K562 (cell line): ENCODE data around the gene CALD1. TPM values are rescaled to one million over a fixed set of nuclear protein-coding genes. Genes with fewer than 3 reads are reported as not detected.

ENCODE experiments used
- ATAC-seq: fragments of 200-7000 bp; cut with Tn5 transposase; 3 replicates; pipeline ENCODE4 v1.9.1; 2020; ENCODE audit warnings: moderate library complexity
- BruUV-seq: library from RNA; stranded (reverse); fragments of 400-500 nt; replicated peaks from 2 replicates; lab custom pipeline; 2021; lab: Mats Ljungman, UMichigan
- CTCF ChIA-PET: fragments of 300-600 bp; formaldehyde crosslinking; extraction: SDS; loops from one replicate; lab custom pipeline; 2021; ENCODE audit warnings: low intra/inter-chr PET ratio; lab: Yijun Ruan, JAX
- POLR2A ChIA-PET: fragments of 300-600, 350-650 bp; sonication (Branson Sonifier 250); formaldehyde crosslinking; extraction: SDS; loops from one replicate; lab custom pipeline; 2021; ENCODE audit warnings: antibody characterized with exemption, inconsistent platforms; lab: Yijun Ruan, JAX
- DNase-seq, 4 experiments: peaks; one replicate each; pipeline versions ENCODE4 v3.0.0 to v3.0.0-alpha.2; 2011 to 2018; ENCODE audit warnings: low spot score in 3 of 4, mixed read lengths in 3 of 4; ENCODE audit errors: extremely low read depth in 1 of 4
- FAIRE-seq: peaks from 2 replicates; lab custom pipeline; 2011; peaks lifted over from hg19 to GRCh38; lab: Jason Lieb, UNC
- H2AFZ ChIP-seq: 2 replicates; pipeline ENCODE4 v1.6.0; 2011; ENCODE audit warnings: low read depth, low read length, control low read depth, inconsistent platforms
- H3K27ac ChIP-seq: fragments of 200-600 bp; 3 replicates; pipeline ENCODE4 v1.8.0; 2011; ENCODE audit warnings: low read depth, mild to moderate bottlenecking, control low read depth, inconsistent platforms, low read length, moderate library complexity, mixed read lengths; ENCODE audit errors: extremely low read depth
- H3K27me3 ChIP-seq, 2 experiments: fragments of 300-600 bp in 1 of 2; 2 replicates in 1 of 2; 3 replicates in 1 of 2; pipeline versions ENCODE4 v1.6.0 to v1.8.0; 2011; ENCODE audit warnings: inconsistent platforms in 2 of 2, low read length in 2 of 2, mild to moderate bottlenecking in 1 of 2, mixed read lengths in 1 of 2, moderate library complexity in 1 of 2; ENCODE audit not compliant: control insufficient read depth in 2 of 2, insufficient read depth in 2 of 2
- H3K36me3 ChIP-seq: fragments of 300-600 bp; 3 replicates; pipeline ENCODE4 v1.8.0; 2011; ENCODE audit warnings: mild to moderate bottlenecking, low read length, inconsistent platforms; ENCODE audit not compliant: control insufficient read depth, insufficient read depth
- H3K4me1 ChIP-seq, 2 experiments: fragments of 200-600 bp in 1 of 2; replicated peaks in 1 of 2; 2 replicates in 1 of 2; 3 replicates in 1 of 2; pipeline versions ENCODE4 v1.5.1 to v1.8.0; 2011; ENCODE audit warnings: inconsistent platforms in 2 of 2, low read length in 2 of 2, mild to moderate bottlenecking in 1 of 2, mixed read lengths in 1 of 2, moderate library complexity in 1 of 2; ENCODE audit not compliant: control insufficient read depth in 2 of 2, insufficient read depth in 2 of 2
- H3K4me2 ChIP-seq: 2 replicates; pipeline ENCODE4 v1.6.1; 2011; ENCODE audit warnings: low read length, control low read depth, inconsistent platforms, mixed read lengths; ENCODE audit not compliant: insufficient read depth
- H3K4me3 ChIP-seq: fragments of 200-600 bp; sonication (generic), shearing (Covaris generic); 2 replicates; pipeline ENCODE4 v1.5.1; 2016; ENCODE audit warnings: control low read depth, inconsistent platforms
- H3K79me2 ChIP-seq: fragments of 200-600 bp; 3 replicates; pipeline ENCODE4 v1.8.0; 2011; ENCODE audit warnings: low read length, inconsistent platforms; ENCODE audit not compliant: control insufficient read depth, insufficient read depth
- H3K9ac ChIP-seq, 2 experiments: 2 replicates each; pipeline versions ENCODE4 v1.6.0 to v1.6.1; 2011; ENCODE audit warnings: low read depth in 2 of 2, low read length in 2 of 2, control low read depth in 1 of 2, inconsistent platforms in 1 of 2, mild to moderate bottlenecking in 1 of 2, mixed read lengths in 1 of 2; ENCODE audit not compliant: insufficient read depth in 1 of 2
- H3K9me1 ChIP-seq: one replicate; pipeline ENCODE4 v1.6.0; 2011; ENCODE audit warnings: inconsistent platforms, mild to moderate bottlenecking, low read length, moderate library complexity; ENCODE audit not compliant: control insufficient read depth, insufficient read depth
- H3K9me3 ChIP-seq: replicated peaks from 2 replicates; pipeline ENCODE4 v1.5.1; 2011; ENCODE audit warnings: low read depth, low read length, inconsistent platforms; ENCODE audit not compliant: control insufficient read depth, insufficient read depth
- H4K20me1 ChIP-seq: replicated peaks from 2 replicates; pipeline ENCODE4 v1.6.1; 2011; ENCODE audit warnings: low read length, inconsistent platforms, mixed read lengths; ENCODE audit not compliant: control insufficient read depth, insufficient read depth
- ATF3 ChIP-seq, 2 experiments: fragments of 450-650 bp in 1 of 2; sonication (generic) in 1 of 2; formaldehyde crosslinking in 1 of 2; IDR thresholded peaks in 1 of 2; conservative IDR thresholded peaks in 1 of 2; 2 replicates each; pipeline versions ENCODE4 v1.6.1 to v1.8.1; 2016 to 2023; ENCODE audit warnings: mild to moderate bottlenecking in 2 of 2, moderate library complexity in 2 of 2, inconsistent platforms in 1 of 2, missing genetic modification reagents in 1 of 2
- BCL6 ChIP-seq: fragments of 250-450 bp; sonication (Bioruptor Pico); IDR thresholded peaks from 2 replicates; pipeline ENCODE4 v1.4.0; 2020
- BCLAF1 ChIP-seq, 2 experiments: fragments of 450-650 bp in 1 of 2; IDR thresholded peaks; 2 replicates each; pipeline ENCODE4 v1.6.1; 2011 to 2017; ENCODE audit warnings: low read depth in 2 of 2, antibody characterized with exemption in 1 of 2, borderline replicate concordance in 1 of 2, low read length in 1 of 2, mild to moderate bottlenecking in 1 of 2, mixed read lengths in 1 of 2; ENCODE audit not compliant: control insufficient read depth in 1 of 2
- ETS2 ChIP-seq: IDR thresholded peaks from 2 replicates; pipeline ENCODE4 v1.6.1; 2016; ENCODE audit warnings: borderline replicate concordance, missing genetic modification characterization, mild to moderate bottlenecking, moderate library complexity, missing compliant biosample characterization; ENCODE audit not compliant: poor library complexity, severe bottlenecking
- MXI1 ChIP-seq: IDR thresholded peaks from 2 replicates; pipeline ENCODE4 v1.6.1; 2011; ENCODE audit warnings: low read depth, mild to moderate bottlenecking, improper control_type of control experiment, low read length
- POLR2H ChIP-seq: IDR thresholded peaks from 2 replicates; pipeline ENCODE4 v1.6.1; 2016; ENCODE audit warnings: missing genetic modification characterization, low read depth, mild to moderate bottlenecking, control low read depth, missing compliant biosample characterization, moderate library complexity
- RBM39 ChIP-seq: fragments of 200-400 bp; formaldehyde crosslinking; optimal IDR thresholded peaks from 2 replicates; pipeline ENCODE3; 2018; ENCODE audit warnings: low read depth, low read length
- ZNF175 ChIP-seq: fragments of 200-800 bp; sonication (Bioruptor generic); IDR thresholded peaks from 2 replicates; pipeline ENCODE4 v1.6.1; 2016; ENCODE audit warnings: low read depth, mild to moderate bottlenecking, missing genetic modification characterization, missing compliant biosample characterization
- ZNF384 ChIP-seq: IDR thresholded peaks from 2 replicates; pipeline ENCODE4 v1.6.1; 2012; ENCODE audit warnings: low read depth, low read length, improper control_type of control experiment
- ZNF583 ChIP-seq: fragments of 250-450 bp; sonication (Bioruptor Pico); IDR thresholded peaks from 2 replicates; pipeline ENCODE4 v1.4.0; 2020
- ZNF785 ChIP-seq: fragments of 250-450 bp; sonication (Bioruptor Pico); IDR thresholded peaks from 2 replicates; pipeline ENCODE4 v1.4.0; 2020; ENCODE audit warnings: mild to moderate bottlenecking
- WGBS: fragments of 100-300 bp; shearing (Covaris generic); methylation state at CpG from one replicate; pipeline ENCODE4 v1.1.6; 2016; ENCODE audit warnings: low coverage, mixed read lengths; ENCODE audit not compliant: insufficient coverage; ENCODE audit errors: missing lambda C conversion rate; 5-methylcytosine and 5-hydroxymethylcytosine counted together
- in situ Hi-C: fragments of 300-500 bp; cut with MboI; formaldehyde crosslinking; loops from 4 replicates; pipeline ENCODE4 v1.15.0; 2018; ENCODE audit warnings: inconsistent platforms, mixed read lengths
- intact Hi-C: fragments of 100-400 bp; cut with micrococcal nuclease; formaldehyde crosslinking; loops from 2 replicates; pipeline ENCODE4 v1.14.2; 2022
- polyA plus RNA-seq, 8 experiments: library from polyadenylated mRNA; depleted of rRNA in 4 of 8; stranded (reverse) in 5 of 8; unstranded in 3 of 8; fragments of >200 nt; fragmentation: Nextera tagmentation in 2 of 8; fragmentation: Illumina TruSeq in 1 of 8; extraction: Ambion mirVana in 2 of 8; extraction: Trizol in 1 of 8; gene quantifications; 2 replicates each; pipeline versions ENCODE4 v1.2.1 to v1.2.3, GENCODE V29; 2011 to 2014; ENCODE audit warnings: inconsistent platforms in 1 of 8, missing spikeins in 1 of 8
- total RNA-seq, 7 experiments: library from RNA; depleted of rRNA in 6 of 7; stranded (reverse); fragments of >200 nt in 6 of 7; fragmentation: Illumina TruSeq in 2 of 7; extraction: Trizol in 2 of 7; gene quantifications; 2 replicates each; pipeline versions ENCODE4 v1.2.1 to v1.2.3, GENCODE V29; 2011 to 2021; ENCODE audit warnings: low replicate concordance in 1 of 7

The CALD1 gene
- total and polyA plus RNA-seq, 9 of the 15 experiments (the other 6 are each of a cell fraction or from before 2014, with no cell fraction given), result 0.40 TPM; not detected in 8

GRCh38 chr7:134851141-134851540 lies 71.7 kb downstream of the CALD1 start:
- Histone ChIP-seq H3K4me2 (no peak overlapping the region), H3K27ac (no peak overlapping the region), H3K9me1 (no peaks in the 10 kb centered on the region), H3K79me2 (no peaks in the 10 kb centered on the region), H3K27me3 (peaks cover 0 to 2% of the 10 kb centered on the region in 2 experiments; a peak in 1 of 5 replicates), H3K9me3 (no peaks in the 10 kb centered on the region), H2AFZ (no peak overlapping the region), H3K36me3 (no peaks in the 10 kb centered on the region), H3K4me1 (peaks cover 0 to 14% of the 10 kb centered on the region in 2 experiments; a peak in 1 of 5 replicates), H4K20me1 (no peaks in the 10 kb centered on the region), H3K9ac (no peak overlapping the region), H3K4me3 (no peak overlapping the region)
- WGBS, result 3% methylated on average over 3 of the region's 3 CpGs
- CTCF ChIA-PET, result no interaction called here
- FAIRE-seq, result no peak
- no peak for ATAC-seq
- TF ChIP-seq ZNF583 (CRISPR knock-in tag) (no peak), ZNF785 (no peak), RBM39 (no peak), ATF3 (IDR thresholded peaks at IDR 0.05) (no peak), ATF3 (CRISPR knock-in tag; conservative IDR thresholded peaks at IDR 0.05) (no peak)
- no peak for DNase-seq
- in situ Hi-C loops (no loop called here), intact Hi-C loops (no loop called here)
- BruUV-seq, result no TSS peak
- POLR2A ChIA-PET, result interaction anchor here (1.0 to 1.6 kb wide), 3 partner anchors 9 to 13 kb away, joined by 3 to 5 read pairs (median 4); no protein-coding TSS in a partner anchor

- H2AFZ ChIP-seq, result no peak overlapping the region
- H3K27me3 ChIP-seq, result no peaks in the 10 kb centered on the region; a peak in 2 of 5 replicates
- WGBS, result 4% methylated on average over 2 of the region's 2 CpGs
- in situ Hi-C loops (no loop called here), intact Hi-C loops (no loop called here)
- ATAC-seq, result no peak
- H3K4me2 ChIP-seq, result no peak overlapping the region
- no TSS peak for BruUV-seq
- CTCF ChIA-PET, result no interaction called here
- no peaks in the 10 kb centered on the region for H3K9me1 ChIP-seq
- FAIRE-seq, result no peak
- POLR2A ChIA-PET, result interaction anchor here (1.6 kb wide), 1 partner anchor 10 kb away, joined by 4 read pairs; no protein-coding TSS in a partner anchor
- DNase-seq, result no peak
- no peak overlapping the region for H3K4me3 ChIP-seq
- no peak overlapping the region for H3K27ac ChIP-seq
- H3K4me1 ChIP-seq, result peaks cover 0 to 16% of the 10 kb centered on the region in 2 experiments; a peak in 1 of 5 replicates
- no peaks in the 10 kb centered on the region for H3K79me2 ChIP-seq
- no peaks in the 10 kb centered on the region for H4K20me1 ChIP-seq
- H3K9ac ChIP-seq, result no peak overlapping the region
- no peaks in the 10 kb centered on the region for H3K36me3 ChIP-seq
- H3K9me3 ChIP-seq, result no peaks in the 10 kb centered on the region
- no peak for TF ChIP-seq ETS2 (tag)
- TF ChIP-seq BCL6 (CRISPR knock-in tag), result no peak
- no peak for TF ChIP-seq ZNF384
- no peak for TF ChIP-seq ZNF175 (CRISPR knock-in tag)
- no peak for TF ChIP-seq POLR2H (tag)
- no peak for TF ChIP-seq BCLAF1 (IDR thresholded peaks at IDR 0.05; ENCODE audit: borderline replicate concordance in 1 of 2, control insufficient read depth in 1 of 2, low read depth in 2 of 2, low read length in 1 of 2)
- TF ChIP-seq MXI1, result no peak
Observed at GRCh38 chr7:134852625-134853024, 73.2 kb downstream of the CALD1 start.
